Measurements from ENCODE around the gene ZNF226. TPM values are rescaled to one million over a fixed set of nuclear protein-coding genes. Genes with fewer than 3 reads are reported as not detected.
"Not testable (repeated sequence)": the region's sequence is repeated elsewhere in the genome, so short reads cannot be mapped to it uniquely, and the experiment has no call there.

The ZNF226 gene
- polyA plus RNA-seq, 5 donors: 22.7 to 34.6 (median 27.9) TPM

DNA sequence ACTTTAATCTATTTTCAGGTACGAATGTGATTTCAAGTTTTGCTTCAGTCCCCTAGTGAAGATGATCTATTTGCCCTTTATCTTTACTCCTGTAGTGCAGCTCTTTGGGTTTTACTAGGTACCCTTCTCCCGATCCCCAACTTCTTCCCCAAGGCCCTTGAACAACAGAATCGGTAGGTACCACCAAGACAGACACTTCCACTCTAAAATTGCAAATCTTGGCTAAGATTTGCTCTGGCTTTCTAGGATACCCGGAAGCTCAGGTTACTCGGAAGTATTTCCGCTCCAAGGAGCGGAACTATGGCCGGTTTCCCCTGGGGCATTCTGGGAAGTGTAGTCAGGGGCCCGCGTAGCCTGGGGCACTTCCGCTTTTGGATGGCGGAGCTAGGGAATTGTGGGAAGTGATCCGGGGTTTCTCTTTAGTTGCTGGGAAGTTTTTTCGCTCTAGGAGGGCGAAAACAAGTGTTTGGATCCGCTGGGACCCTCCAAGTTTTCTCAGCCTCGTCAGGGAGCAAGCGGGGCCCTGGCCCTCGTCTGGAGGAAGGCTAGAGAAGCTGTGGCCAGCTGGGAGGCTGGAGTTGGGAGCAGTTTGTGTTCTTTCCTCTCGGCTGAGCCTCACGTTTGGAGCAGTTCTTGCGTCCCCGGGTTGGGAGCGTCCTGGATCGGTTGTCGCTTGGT is 42.4 kb downstream of the ZNF226 start:
- DNase-seq: peak; percentile 90

DNA sequence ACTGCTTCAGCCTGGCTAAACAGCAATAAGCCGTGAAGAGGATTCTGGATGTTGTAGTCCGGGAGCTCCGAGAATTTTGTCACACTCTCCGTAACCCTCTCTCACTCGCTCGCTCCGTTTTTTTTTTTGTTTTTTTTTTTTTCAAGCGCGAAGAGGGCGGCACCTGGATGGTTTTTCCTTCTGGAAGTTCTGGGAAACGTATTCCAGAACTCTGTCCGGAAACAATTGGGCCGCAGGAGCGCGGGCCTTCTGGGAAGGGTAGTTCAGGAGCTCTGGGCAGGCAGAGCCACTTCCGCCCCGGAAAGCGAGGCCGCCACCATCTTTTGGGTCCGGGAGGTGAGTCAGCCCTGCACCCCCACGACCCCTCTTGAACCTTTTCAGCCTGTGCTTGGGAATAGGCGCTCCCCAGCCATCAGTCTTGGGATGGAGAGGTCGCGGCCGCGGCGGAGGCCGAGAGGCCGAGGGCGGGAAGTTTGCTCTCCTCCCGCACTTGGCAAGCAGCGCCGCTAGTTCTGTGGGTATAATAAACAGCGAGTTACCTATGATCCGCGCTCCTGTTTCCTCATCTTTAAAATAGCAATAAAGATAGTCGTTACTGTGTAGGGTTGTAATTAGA is 47.5 kb downstream of the ZNF226 start, which contains the start of gene ZNF227:
Gene ZNF227 (plus strand): TSS at position 283 of the 616 bp plus-strand sequence. CDS start 5,261 bp downstream, outside the sequence.
- peak; percentile 91 to 93 for DNase-seq

DNA sequence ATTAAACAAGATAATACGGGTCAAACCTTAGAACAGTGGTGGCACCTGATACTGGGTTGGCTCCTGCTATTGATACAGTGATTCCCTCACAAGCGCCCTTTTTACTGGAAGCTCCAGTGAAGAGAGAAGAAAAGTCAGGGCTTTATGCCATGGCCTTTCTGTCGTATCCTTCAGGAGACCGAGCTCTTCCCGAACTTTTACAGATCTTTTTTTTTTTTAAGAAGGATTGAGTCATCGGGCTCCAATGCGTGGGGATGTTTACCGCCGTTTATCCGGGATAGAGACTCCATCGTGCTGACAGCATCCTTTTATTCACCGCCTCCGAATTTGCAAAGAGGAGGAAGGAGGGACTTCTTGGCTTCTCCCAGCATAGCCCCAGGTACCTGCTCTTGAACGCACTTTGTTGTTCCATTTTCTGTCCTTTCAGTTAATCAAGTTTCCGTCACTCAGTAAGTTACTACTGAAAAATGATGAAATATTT is 48.0 kb downstream of the ZNF226 start:
- peak in 1 of 2 donors; percentile 10 for DNase-seq

DNA sequence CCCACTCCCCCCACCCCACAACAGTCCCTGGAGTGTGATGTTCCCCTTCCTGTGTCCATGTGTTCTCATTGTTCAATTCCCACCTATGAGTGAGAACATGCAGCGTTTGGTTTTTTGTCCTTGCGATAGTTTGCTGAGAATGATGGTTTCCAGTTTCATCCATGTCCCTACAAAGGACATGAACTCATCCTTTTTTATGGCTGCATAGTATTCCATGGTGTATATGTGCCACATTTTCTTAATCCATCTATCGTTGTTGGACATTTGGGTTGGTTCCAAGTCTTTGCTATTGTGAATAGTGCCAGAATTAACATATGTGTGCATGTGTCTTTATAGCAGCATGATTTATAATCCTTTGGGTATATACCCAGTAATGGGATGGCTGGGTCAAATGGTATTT is 55.0 kb downstream of the ZNF226 start:
- not testable (repeated sequence) for DNase-seq

DNA sequence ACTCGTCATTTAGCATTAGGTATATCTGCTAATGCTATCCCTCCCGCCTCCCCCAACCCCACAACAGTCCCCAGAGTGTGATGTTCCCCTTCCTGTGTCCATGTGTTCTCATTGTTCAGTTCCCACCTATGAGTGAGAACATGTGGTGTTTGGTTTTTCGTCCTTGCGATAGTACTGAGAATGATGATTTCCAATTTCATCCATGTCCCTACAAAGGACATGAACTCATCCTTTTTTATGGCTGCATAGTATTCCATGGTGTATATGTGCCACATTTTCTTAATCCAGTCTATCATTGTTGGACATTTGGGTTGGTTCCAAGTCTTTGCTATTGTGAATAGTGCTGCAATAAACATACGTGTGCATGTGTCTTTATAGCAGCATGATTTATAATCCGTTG is 55.9 kb downstream of the ZNF226 start:
- DNase-seq: not testable (repeated sequence)

GRCh38 chr19:44221291-44221690 is 56.4 kb downstream of the ZNF226 start:
- DNase-seq: not testable (repeated sequence)

Other genes starting within 250 kb of the ZNF226 start
- 10 to 100 TPM; 23.8 to 36.1 (median 31.1) TPM for gene ZNF45, start 229.8 kb upstream of the ZNF226 start, polyA plus RNA-seq (ENCODE audit: insufficient read depth in 1 of 5, insufficient read length in 5 of 5, low replicate concordance in 1 of 5)
- gene ZNF221, start 213.9 kb upstream of the ZNF226 start, polyA plus RNA-seq (ENCODE audit: insufficient read depth in 1 of 5, insufficient read length in 5 of 5, low replicate concordance in 1 of 5): 1 to 10 TPM; 2.8 to 9.4 (median 9.0) TPM
- 10 to 100 TPM; 14.2 to 21.3 (median 17.9) TPM for gene ZNF155, start 180.9 kb upstream of the ZNF226 start, polyA plus RNA-seq (ENCODE audit: insufficient read depth in 1 of 5, insufficient read length in 5 of 5, low replicate concordance in 1 of 5)
- 10 to 100 TPM in 1 of 5 donors, 1 to 10 TPM in 4; 7.4 to 10.7 (median 8.8) TPM for gene ZNF230, start 162.1 kb upstream of the ZNF226 start, polyA plus RNA-seq (ENCODE audit: insufficient read depth in 1 of 5, insufficient read length in 5 of 5, low replicate concordance in 1 of 5)
- 10 to 100 TPM in 4 of 5 donors, 1 to 10 TPM in 1; 9.3 to 13.3 (median 11.4) TPM for gene ZNF222, start 139.7 kb upstream of the ZNF226 start, polyA plus RNA-seq (ENCODE audit: insufficient read depth in 1 of 5, insufficient read length in 5 of 5, low replicate concordance in 1 of 5)
- gene ZNF223, start 113.1 kb upstream of the ZNF226 start, polyA plus RNA-seq (ENCODE audit: insufficient read depth in 1 of 5, insufficient read length in 5 of 5, low replicate concordance in 1 of 5): 10 to 100 TPM; 11.1 to 20.0 (median 13.8) TPM
- 10 to 100 TPM in 1 of 5 donors, 1 to 10 TPM in 4; 5.9 to 10.2 (median 7.7) TPM for gene ZNF284, start 92.9 kb upstream of the ZNF226 start, polyA plus RNA-seq (ENCODE audit: insufficient read depth in 1 of 5, insufficient read length in 5 of 5, low replicate concordance in 1 of 5)
- 10 to 100 TPM; 33.2 to 54.5 (median 45.0) TPM for gene ZNF224, start 70.7 kb upstream of the ZNF226 start, polyA plus RNA-seq (ENCODE audit: insufficient read depth in 1 of 5, insufficient read length in 5 of 5, low replicate concordance in 1 of 5)
- 10 to 100 TPM in 4 of 5 donors, 1 to 10 TPM in 1; 7.1 to 14.7 (median 12.4) TPM for gene ZNF225, start 51.7 kb upstream of the ZNF226 start, polyA plus RNA-seq (ENCODE audit: insufficient read depth in 1 of 5, insufficient read length in 5 of 5, low replicate concordance in 1 of 5)
- gene ZNF234, start 23.5 kb upstream of the ZNF226 start, polyA plus RNA-seq (ENCODE audit: insufficient read depth in 1 of 5, insufficient read length in 5 of 5, low replicate concordance in 1 of 5): 10 to 100 TPM; 12.4 to 21.0 (median 19.6) TPM
- 10 to 100 TPM; 19.2 to 33.0 (median 29.3) TPM for gene ZNF227, start 47.4 kb downstream of the ZNF226 start, polyA plus RNA-seq (ENCODE audit: insufficient read depth in 1 of 5, insufficient read length in 5 of 5, low replicate concordance in 1 of 5)
- gene ZNF233, start 94.8 kb downstream of the ZNF226 start, polyA plus RNA-seq (ENCODE audit: insufficient read depth in 1 of 5, insufficient read length in 5 of 5, low replicate concordance in 1 of 5): 1 to 10 TPM; 4.2 to 8.5 (median 7.2) TPM
- gene ZNF235, start 139.9 kb downstream of the ZNF226 start, polyA plus RNA-seq (ENCODE audit: insufficient read depth in 1 of 5, insufficient read length in 5 of 5, low replicate concordance in 1 of 5): 10 to 100 TPM in 4 of 5 donors, 1 to 10 TPM in 1; 8.1 to 14.4 (median 12.2) TPM
- 10 to 100 TPM in 4 of 5 donors, 1 to 10 TPM in 1; 8.4 to 15.1 (median 12.1) TPM for gene ZNF112, start 191.6 kb downstream of the ZNF226 start, polyA plus RNA-seq (ENCODE audit: insufficient read depth in 1 of 5, insufficient read length in 5 of 5, low replicate concordance in 1 of 5)
- gene ZNF285, start 236.5 kb downstream of the ZNF226 start, polyA plus RNA-seq (ENCODE audit: insufficient read depth in 1 of 5, insufficient read length in 5 of 5, low replicate concordance in 1 of 5): 10 to 100 TPM in 4 of 5 donors, 1 to 10 TPM in 1; 8.3 to 17.0 (median 14.1) TPM